Suprapubic skin (tissue), 4 donors: ENCODE data around the gene RAB18. TPM values are rescaled to one million over a fixed set of nuclear protein-coding genes. Genes with fewer than 3 reads are reported as not detected.

Experiments
- DNase-seq, 2 donors: peaks; one replicate each; pipeline ENCODE4 v3.0.0-alpha.2; 2019; ENCODE audit warnings: low spot score in 2 of 2
- H3K27ac ChIP-seq: fragments of 200-600 bp; sonication (generic); one replicate; pipeline ENCODE4 v1.5.1; 2019
- H3K27me3 ChIP-seq: fragments of 200-600 bp; sonication (generic); one replicate; pipeline ENCODE4 v1.5.1; 2019
- H3K36me3 ChIP-seq: fragments of 200-600 bp; sonication (generic); one replicate; pipeline ENCODE4 v1.5.1; 2019
- H3K4me1 ChIP-seq: fragments of 200-600 bp; sonication (generic); one replicate; pipeline ENCODE4 v1.5.1; 2019
- H3K4me3 ChIP-seq: fragments of 200-600 bp; sonication (generic); one replicate; pipeline ENCODE4 v1.5.1; 2019; ENCODE audit warnings: mild to moderate bottlenecking
- H3K9me3 ChIP-seq: fragments of 200-600 bp; sonication (generic); one replicate; pipeline ENCODE4 v1.5.1; 2019
- EP300 ChIP-seq: sonication (generic); formaldehyde crosslinking; IDR thresholded peaks from one replicate; pipeline ENCODE4 v1.6.1; 2017; ENCODE audit warnings: antibody characterized with exemption
- POLR2A ChIP-seq, 2 donors: fragments of 450-650 bp; IDR thresholded peaks; one replicate each; pipeline ENCODE4 v1.6.1; 2017; ENCODE audit warnings: antibody characterized with exemption in 2 of 2, mild to moderate bottlenecking in 2 of 2, moderate library complexity in 2 of 2
- POLR2AphosphoS5 ChIP-seq, 3 donors: sonication (generic); formaldehyde crosslinking; IDR thresholded peaks; one replicate each; pipeline ENCODE4 v1.6.1; 2017; ENCODE audit warnings: antibody characterized with exemption in 3 of 3
- WGBS: methylation state at CpG from one replicate; pipeline ENCODE4 v1.1.5; 2018; 5-methylcytosine and 5-hydroxymethylcytosine counted together
- total RNA-seq, 4 donors: library from RNA; depleted of rRNA; stranded (reverse); fragments of >200 nt; gene quantifications; one replicate each; pipeline ENCODE4 v1.1.0, GENCODE V29; 2016
- TF ChIP-seq, protein P1 (sequence below), 2 donors: fragments of 200-600 bp in 1 of 2; fragments of 450-650 bp in 1 of 2; sonication (generic) in 1 of 2; IDR thresholded peaks; one replicate each; pipeline ENCODE4 v1.5.1; 2016 to 2019; ENCODE audit warnings: antibody characterized with exemption in 2 of 2, mild to moderate bottlenecking in 1 of 2, moderate library complexity in 1 of 2

The RAB18 gene
- total RNA-seq, 4 donors from 2014 or later: 50.1 to 78.1 (median 65.2) TPM

DNA sequence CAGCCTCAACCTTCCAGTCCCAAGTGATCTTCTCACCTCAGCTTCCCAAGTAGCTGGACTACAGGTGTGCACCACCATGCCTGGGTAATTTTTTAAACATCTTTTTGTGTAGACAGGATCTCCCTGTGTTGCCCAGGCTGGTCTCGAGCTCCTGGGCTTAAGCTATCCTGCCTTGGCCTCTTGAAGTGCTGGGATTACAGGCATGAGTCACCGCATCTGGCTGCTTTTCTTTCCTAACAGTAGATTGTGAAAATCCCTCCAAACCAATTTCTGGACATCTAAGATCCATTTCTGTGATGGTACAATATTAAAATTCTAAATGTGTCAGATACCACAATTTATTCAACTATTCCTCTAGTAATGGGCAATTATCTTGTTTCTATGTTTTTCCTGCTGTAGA, 38.7 kb downstream of the RAB18 start:
- no peak overlapping the region for H3K27ac ChIP-seq
- no peaks in the 10 kb centered on the region for H3K9me3 ChIP-seq
- H3K4me3 ChIP-seq: no peak overlapping the region
- no peak for TF ChIP-seq POLR2A (IDR thresholded peaks at IDR 0.05)
- no peak for TF ChIP-seq EP300
- no peak for TF ChIP-seq POLR2AphosphoS5 (IDR thresholded peaks at IDR 0.05)
- TF ChIP-seq, protein P1, sequence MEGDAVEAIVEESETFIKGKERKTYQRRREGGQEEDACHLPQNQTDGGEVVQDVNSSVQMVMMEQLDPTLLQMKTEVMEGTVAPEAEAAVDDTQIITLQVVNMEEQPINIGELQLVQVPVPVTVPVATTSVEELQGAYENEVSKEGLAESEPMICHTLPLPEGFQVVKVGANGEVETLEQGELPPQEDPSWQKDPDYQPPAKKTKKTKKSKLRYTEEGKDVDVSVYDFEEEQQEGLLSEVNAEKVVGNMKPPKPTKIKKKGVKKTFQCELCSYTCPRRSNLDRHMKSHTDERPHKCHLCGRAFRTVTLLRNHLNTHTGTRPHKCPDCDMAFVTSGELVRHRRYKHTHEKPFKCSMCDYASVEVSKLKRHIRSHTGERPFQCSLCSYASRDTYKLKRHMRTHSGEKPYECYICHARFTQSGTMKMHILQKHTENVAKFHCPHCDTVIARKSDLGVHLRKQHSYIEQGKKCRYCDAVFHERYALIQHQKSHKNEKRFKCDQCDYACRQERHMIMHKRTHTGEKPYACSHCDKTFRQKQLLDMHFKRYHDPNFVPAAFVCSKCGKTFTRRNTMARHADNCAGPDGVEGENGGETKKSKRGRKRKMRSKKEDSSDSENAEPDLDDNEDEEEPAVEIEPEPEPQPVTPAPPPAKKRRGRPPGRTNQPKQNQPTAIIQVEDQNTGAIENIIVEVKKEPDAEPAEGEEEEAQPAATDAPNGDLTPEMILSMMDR (IDR thresholded peaks at IDR 0.05): no peak
- peaks cover 21% of the 10 kb centered on the region for H3K36me3 ChIP-seq
- no peak for DNase-seq
- 68% methylated on average over 2 of the region's 2 CpGs for WGBS
- no peaks in the 10 kb centered on the region for H3K27me3 ChIP-seq
- peaks cover 3% of the 10 kb centered on the region for H3K4me1 ChIP-seq

DNA sequence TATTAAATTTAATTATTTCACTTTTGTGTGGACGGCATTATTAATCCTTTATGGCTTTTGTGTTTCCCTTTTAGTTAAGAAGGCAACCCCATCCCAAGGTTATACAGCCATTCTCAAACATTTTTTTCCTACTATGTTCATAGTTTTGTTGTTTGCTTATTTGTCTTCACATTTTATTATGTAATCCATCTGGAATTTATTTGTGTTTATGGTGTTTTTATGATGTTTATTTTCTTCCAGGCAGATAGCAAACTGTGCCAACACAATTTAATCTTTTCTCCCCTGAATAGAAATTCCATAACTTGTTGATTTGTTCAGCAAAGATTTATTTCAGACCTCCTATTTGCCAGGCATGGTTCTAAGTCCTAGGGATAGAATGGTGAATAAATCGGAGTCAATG, 42.9 kb downstream of the RAB18 start:
- DNase-seq: no peak
- no peak overlapping the region for H3K27ac ChIP-seq
- WGBS: 75% methylated on average over 2 of the region's 2 CpGs

DNA sequence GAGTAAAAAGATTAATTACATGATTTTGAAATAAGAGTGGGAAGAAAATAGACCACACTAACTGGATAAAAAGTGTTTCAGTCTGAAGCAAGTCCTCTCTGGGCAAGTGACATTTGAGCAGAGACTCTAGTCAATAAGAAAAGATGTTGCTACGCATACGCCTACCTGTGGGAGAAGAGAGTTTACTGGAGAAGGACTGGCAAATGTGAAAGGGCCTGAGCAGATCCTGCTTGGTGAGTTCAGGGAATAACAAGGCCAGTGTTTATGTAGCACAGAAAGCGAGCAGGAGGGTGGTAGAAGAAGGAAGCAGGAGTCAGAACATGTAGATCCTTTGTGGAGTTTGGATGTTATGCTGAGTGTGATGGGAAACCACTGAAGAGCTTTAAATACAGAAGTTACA, 43.4 kb downstream of the RAB18 start:
- Histone ChIP-seq H3K4me1 (no peaks in the 10 kb centered on the region), H3K4me3 (no peak overlapping the region), H3K9me3 (no peaks in the 10 kb centered on the region), H3K27me3 (no peaks in the 10 kb centered on the region), H3K36me3 (peaks cover 15% of the 10 kb centered on the region), H3K27ac (no peak overlapping the region)
- TF ChIP-seq POLR2A (IDR thresholded peaks at IDR 0.05): no peak
- TF ChIP-seq, protein P1 (IDR thresholded peaks at IDR 0.05): no peak
- no peak for TF ChIP-seq POLR2AphosphoS5 (IDR thresholded peaks at IDR 0.05)
- no peak for TF ChIP-seq EP300
- DNase-seq: no peak
- WGBS: 77% methylated on average over 3 of the region's 3 CpGs

More for the DNA sequence above, 42.9 kb downstream of the RAB18 start:
- Histone ChIP-seq H3K4me3 (no peak overlapping the region), H3K36me3 (peaks cover 16% of the 10 kb centered on the region), H3K27me3 (no peaks in the 10 kb centered on the region), H3K4me1 (no peaks in the 10 kb centered on the region), H3K9me3 (no peaks in the 10 kb centered on the region)
- TF ChIP-seq EP300: no peak
- no peak for TF ChIP-seq POLR2A (IDR thresholded peaks at IDR 0.05)
- no peak for TF ChIP-seq POLR2AphosphoS5 (IDR thresholded peaks at IDR 0.05)
- TF ChIP-seq, protein P1 (IDR thresholded peaks at IDR 0.05): no peak

DNA sequence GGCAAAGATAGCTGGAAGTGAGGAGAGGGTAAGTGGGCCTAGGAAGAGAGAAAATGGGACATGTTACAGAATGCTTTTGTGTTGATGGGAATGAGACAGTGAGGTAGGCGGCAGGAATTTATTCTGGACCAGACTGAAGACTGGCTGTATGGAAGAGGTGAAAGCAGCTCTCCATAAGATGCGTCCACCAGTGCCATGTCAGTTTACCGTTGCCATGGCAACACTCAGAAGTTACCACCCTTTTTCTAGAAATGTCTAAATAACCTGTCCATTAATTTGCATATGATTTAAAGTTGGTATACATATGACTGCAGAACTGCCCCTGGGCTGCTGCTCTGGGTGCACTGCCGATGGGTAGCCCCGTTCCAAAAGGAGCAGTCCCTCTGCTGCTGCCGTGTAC, 46.7 kb downstream of the RAB18 start:
- Histone ChIP-seq H3K27me3 (no peaks in the 10 kb centered on the region), H3K4me3 (no peak overlapping the region), H3K4me1 (no peaks in the 10 kb centered on the region), H3K9me3 (no peaks in the 10 kb centered on the region), H3K36me3 (peaks cover 2% of the 10 kb centered on the region), H3K27ac (no peak overlapping the region)
- no peak for DNase-seq
- 82% methylated on average over 6 of the region's 6 CpGs for WGBS
- no peak for TF ChIP-seq EP300
- TF ChIP-seq POLR2A (IDR thresholded peaks at IDR 0.05): no peak

DNA sequence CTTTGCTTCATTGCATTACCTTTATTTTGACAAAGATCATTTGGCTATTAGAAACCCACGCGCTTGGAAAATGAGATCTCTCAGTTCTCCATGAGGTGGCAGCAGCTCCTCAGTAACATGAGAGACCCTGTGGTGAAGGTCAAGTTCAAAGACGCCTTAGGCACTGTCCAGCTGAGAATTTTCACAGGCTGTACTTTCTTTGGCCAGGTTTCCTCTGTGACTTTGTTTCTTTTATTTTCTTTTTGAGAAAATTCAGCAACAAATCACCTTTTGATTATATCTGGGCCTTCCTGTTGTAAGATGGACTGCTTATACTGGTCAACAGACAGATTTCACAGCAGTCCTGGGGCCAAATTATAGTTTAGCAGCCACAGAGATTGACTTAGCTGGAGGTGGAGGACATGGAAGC, 54.5 kb downstream of the RAB18 start:
- Histone ChIP-seq H3K27ac (no peak overlapping the region), H3K27me3 (no peaks in the 10 kb centered on the region), H3K9me3 (no peaks in the 10 kb centered on the region), H3K4me3 (no peak overlapping the region), H3K36me3 (no peaks in the 10 kb centered on the region), H3K4me1 (no peaks in the 10 kb centered on the region)
- TF ChIP-seq, protein P1 (IDR thresholded peaks at IDR 0.05): peak; percentile 45 to 47
- TF ChIP-seq POLR2AphosphoS5 (IDR thresholded peaks at IDR 0.05): no peak
- 5% methylated on average over 3 of the region's 3 CpGs for WGBS
- no peak for DNase-seq

DNA sequence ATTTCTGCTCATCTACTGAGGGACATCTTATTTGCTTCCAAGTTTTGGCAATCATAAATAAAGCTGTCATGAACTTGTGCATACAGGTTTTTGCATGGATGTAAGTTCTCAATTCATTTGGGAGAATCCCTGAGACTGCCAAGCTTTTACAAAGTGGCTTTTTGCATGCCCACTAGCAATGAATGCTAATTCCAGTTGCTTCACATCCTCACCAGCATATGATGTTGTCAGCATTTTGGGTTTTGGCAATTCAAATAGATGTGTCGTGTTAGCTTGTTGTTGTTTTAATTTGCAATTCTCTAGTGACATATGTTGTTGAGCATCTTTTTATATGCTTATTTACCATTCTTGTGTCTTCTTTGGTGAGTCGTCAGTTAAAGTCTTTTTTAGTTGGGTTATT, 57.2 kb downstream of the RAB18 start:
- no peaks in the 10 kb centered on the region for H3K9me3 ChIP-seq
- TF ChIP-seq EP300: no peak
- no peak for TF ChIP-seq POLR2A (IDR thresholded peaks at IDR 0.05)
- no peak for TF ChIP-seq POLR2AphosphoS5 (IDR thresholded peaks at IDR 0.05)
- TF ChIP-seq, protein P1 (IDR thresholded peaks at IDR 0.05): no peak
- H3K4me1 ChIP-seq: no peaks in the 10 kb centered on the region
- 63% methylated on average over 2 of the region's 2 CpGs for WGBS
- no peak for DNase-seq
- H3K4me3 ChIP-seq: no peak overlapping the region
- no peaks in the 10 kb centered on the region for H3K36me3 ChIP-seq
- no peaks in the 10 kb centered on the region for H3K27me3 ChIP-seq
- no peak overlapping the region for H3K27ac ChIP-seq
